GM10847 (cell line): ENCODE results near the gene PLSCR3.

ENCODE experiments used
- POLR2A ChIP-seq: IDR thresholded peaks from 2 replicates; pipeline ENCODE4 v1.6.1; 2011; ENCODE audit not compliant: insufficient read length; ENCODE audit errors: extremely low read depth

PLSCR3 gene

GRCh38 chr17:7403043-7403726, 8.9 kb upstream of the PLSCR3 start:
- no peak for TF ChIP-seq POLR2A

- TF ChIP-seq POLR2A, result no peak
Observed at GRCh38 chr17:7398612-7399011, 4.3 kb upstream of the PLSCR3 start.

- no peak for TF ChIP-seq POLR2A
Observed at GRCh38 chr17:7396147-7396546, 1.8 kb upstream of the PLSCR3 start.

GRCh38 chr17:7393613-7394451, 493 bp downstream of the PLSCR3 start:
- no peak for TF ChIP-seq POLR2A

GRCh38 chr17:7392696-7393612, 1.4 kb downstream of the PLSCR3 start:
- no peak for TF ChIP-seq POLR2A

- TF ChIP-seq POLR2A, result no peak
Observed at GRCh38 chr17:7391307-7391706, 3.0 kb downstream of the PLSCR3 start.

GRCh38 chr17:7389924-7390910, 4.1 kb downstream of the PLSCR3 start:
- no peak for TF ChIP-seq POLR2A

GRCh38 chr17:7388856-7389255, 5.5 kb downstream of the PLSCR3 start:
- TF ChIP-seq POLR2A, result no peak

GRCh38 chr17:7384489-7385081, 9.7 kb downstream of the PLSCR3 start:
- TF ChIP-seq POLR2A, result no peak

- peak; percentile 28 for TF ChIP-seq POLR2A
Observed at GRCh38 chr17:7383742-7384488, 10.4 kb downstream of the PLSCR3 start.

GRCh38 chr17:7383371-7383741, 11.0 kb downstream of the PLSCR3 start:
- no peak for TF ChIP-seq POLR2A

GRCh38 chr17:7382901-7383300, 11.4 kb downstream of the PLSCR3 start:
- TF ChIP-seq POLR2A, result no peak
